ENCODE data around the gene ASB15.

ASB15 gene

DNA sequence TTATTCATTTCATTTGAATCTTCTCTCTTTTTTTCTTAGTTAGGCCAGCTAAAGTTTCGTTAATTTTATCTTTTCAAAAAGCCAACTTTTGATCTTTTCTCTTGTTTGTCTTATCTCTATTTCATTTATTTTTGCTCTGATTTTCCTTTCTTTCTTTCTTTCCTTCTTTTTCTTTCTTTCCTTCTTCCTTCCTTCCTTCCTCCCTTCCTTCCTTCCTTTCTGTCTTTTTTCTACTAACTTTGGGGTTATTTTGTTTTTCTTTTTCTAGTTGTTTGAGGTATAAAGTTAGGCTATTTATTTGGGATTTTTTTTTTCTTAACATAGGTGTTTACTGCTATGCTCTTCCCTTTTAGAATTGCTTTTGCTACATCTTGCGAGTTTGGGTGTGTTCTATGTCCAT, 13.2 kb upstream of the ASB15 start:
- Histone ChIP-seq H3K9me3 (ENCODE audit: insufficient read depth, low read length, severe bottlenecking) (no peaks in the 10 kb centered on the region), H4K20me1 (ENCODE audit: insufficient read depth, low read length) (no peaks in the 10 kb centered on the region), H3K4me1 (ENCODE audit: insufficient read depth, low read length) (no peaks in the 10 kb centered on the region), H3K36me3 (ENCODE audit: insufficient read depth, low read length) (no peaks in the 10 kb centered on the region), H3K27ac (ENCODE audit: low read length) (no peak overlapping the region), H3K79me2 (ENCODE audit: insufficient read depth, low read length) (no peaks in the 10 kb centered on the region), H3K27me3 (ENCODE audit: insufficient read depth, low read length, poor library complexity) (peaks cover 5% of the 10 kb centered on the region), H3K4me3 (ENCODE audit: low read depth in 1 of 2, low read length in 2 of 2) (no peak overlapping the region), H3K9ac (ENCODE audit: low read depth, low read length) (no peak overlapping the region), H2AFZ (ENCODE audit: low read depth, low read length) (no peak overlapping the region), H3K4me2 (ENCODE audit: insufficient read depth, low read length) (no peak overlapping the region)
- TF ChIP-seq EZH2 (IDR thresholded peaks at IDR 0.05; ENCODE audit: borderline replicate concordance, low read depth, low read length, severe bottlenecking) (no peak), CTCF (IDR thresholded peaks at IDR 0.05; ENCODE audit: borderline replicate concordance, extremely low read depth, low read length, poor library complexity, severe bottlenecking) (no peak)
- no peak for ATAC-seq (ENCODE audit: insufficient read depth, low read depth)
- no peak for DNase-seq

DNA sequence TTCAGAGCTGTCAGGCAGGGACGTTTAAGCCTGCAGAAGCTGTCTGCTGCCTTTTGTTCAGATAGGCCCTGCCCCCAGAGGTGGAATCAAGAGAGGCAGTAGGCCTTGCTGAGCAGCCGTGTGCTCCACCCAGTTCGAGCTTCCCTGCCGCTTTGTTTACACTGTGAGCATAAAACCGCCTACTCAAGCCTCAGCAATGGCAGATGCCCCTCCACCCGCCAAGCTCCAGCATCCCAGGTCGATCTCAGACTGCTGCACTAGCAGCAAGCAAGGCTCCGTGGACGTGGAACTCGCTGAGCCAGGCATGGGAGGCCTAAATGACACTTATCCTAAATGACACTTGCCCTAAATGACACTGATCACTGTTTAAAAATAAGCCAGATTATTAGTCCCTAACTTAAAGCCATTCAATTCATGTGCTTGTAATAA, 6.8 kb upstream of the ASB15 start:
- Histone ChIP-seq H4K20me1 (ENCODE audit: insufficient read depth, low read length) (no peaks in the 10 kb centered on the region), H2AFZ (ENCODE audit: low read depth, low read length) (no peak overlapping the region), H3K4me3 (ENCODE audit: low read depth in 1 of 2, low read length in 2 of 2) (no peak overlapping the region), H3K9me3 (ENCODE audit: insufficient read depth, low read length, severe bottlenecking) (no peaks in the 10 kb centered on the region), H3K9ac (ENCODE audit: low read depth, low read length) (no peak overlapping the region), H3K4me1 (ENCODE audit: insufficient read depth, low read length) (no peaks in the 10 kb centered on the region), H3K27ac (ENCODE audit: low read length) (no peak overlapping the region), H3K4me2 (ENCODE audit: insufficient read depth, low read length) (no peak overlapping the region), H3K27me3 (ENCODE audit: insufficient read depth, low read length, poor library complexity) (no peaks in the 10 kb centered on the region), H3K79me2 (ENCODE audit: insufficient read depth, low read length) (no peaks in the 10 kb centered on the region), H3K36me3 (ENCODE audit: insufficient read depth, low read length) (no peaks in the 10 kb centered on the region)
- TF ChIP-seq EZH2 (IDR thresholded peaks at IDR 0.05; ENCODE audit: borderline replicate concordance, low read depth, low read length, severe bottlenecking): no peak
- TF ChIP-seq CTCF (IDR thresholded peaks at IDR 0.05; ENCODE audit: borderline replicate concordance, extremely low read depth, low read length, poor library complexity, severe bottlenecking): no peak
- ATAC-seq (ENCODE audit: insufficient read depth, low read depth) (no peak), DNase-seq (no peak)

GRCh38 chr7:123598657-123599056, 3.0 kb upstream of the ASB15 start:
- Histone ChIP-seq H3K4me3 (ENCODE audit: low read depth in 1 of 2, low read length in 2 of 2) (no peak overlapping the region), H3K27ac (ENCODE audit: low read length) (no peak overlapping the region), H3K4me2 (ENCODE audit: insufficient read depth, low read length) (no peak overlapping the region), H4K20me1 (ENCODE audit: insufficient read depth, low read length) (no peaks in the 10 kb centered on the region), H3K9me3 (ENCODE audit: insufficient read depth, low read length, severe bottlenecking) (no peaks in the 10 kb centered on the region), H3K9ac (ENCODE audit: low read depth, low read length) (no peak overlapping the region), H3K36me3 (ENCODE audit: insufficient read depth, low read length) (no peaks in the 10 kb centered on the region), H3K79me2 (ENCODE audit: insufficient read depth, low read length) (no peaks in the 10 kb centered on the region), H3K27me3 (ENCODE audit: insufficient read depth, low read length, poor library complexity) (no peaks in the 10 kb centered on the region), H2AFZ (ENCODE audit: low read depth, low read length) (no peak overlapping the region), H3K4me1 (ENCODE audit: insufficient read depth, low read length) (no peaks in the 10 kb centered on the region)
- no peak for TF ChIP-seq CTCF (IDR thresholded peaks at IDR 0.05; ENCODE audit: borderline replicate concordance, extremely low read depth, low read length, poor library complexity, severe bottlenecking)
- TF ChIP-seq EZH2 (IDR thresholded peaks at IDR 0.05; ENCODE audit: borderline replicate concordance, low read depth, low read length, severe bottlenecking): no peak
- no peak for ATAC-seq (ENCODE audit: insufficient read depth, low read depth)
- DNase-seq: no peak

DNA sequence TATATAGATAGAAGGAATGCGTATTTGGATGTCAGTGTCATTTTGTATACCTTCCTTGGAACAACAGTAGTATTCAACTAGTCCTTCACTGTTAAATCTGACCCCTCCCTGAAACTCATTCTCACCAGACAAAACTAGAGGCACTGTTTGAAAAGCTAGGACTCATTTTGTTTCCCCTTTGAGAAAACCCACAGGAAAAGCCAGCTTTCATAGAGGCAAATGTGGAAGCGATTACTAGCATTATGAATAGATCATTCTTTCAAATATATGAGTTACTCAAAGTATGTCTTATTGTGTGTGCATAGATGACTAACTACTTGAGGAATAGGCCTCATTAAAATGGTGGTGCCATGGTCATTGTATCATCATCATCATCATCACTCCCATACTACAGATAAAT, 1.9 kb upstream of the ASB15 start:
- Histone ChIP-seq H3K27ac (ENCODE audit: low read length) (no peak overlapping the region), H4K20me1 (ENCODE audit: insufficient read depth, low read length) (no peaks in the 10 kb centered on the region), H3K4me3 (ENCODE audit: low read depth in 1 of 2, low read length in 2 of 2) (no peak overlapping the region), H3K27me3 (ENCODE audit: insufficient read depth, low read length, poor library complexity) (no peaks in the 10 kb centered on the region), H3K9me3 (ENCODE audit: insufficient read depth, low read length, severe bottlenecking) (no peaks in the 10 kb centered on the region), H3K79me2 (ENCODE audit: insufficient read depth, low read length) (no peaks in the 10 kb centered on the region), H3K36me3 (ENCODE audit: insufficient read depth, low read length) (no peaks in the 10 kb centered on the region), H3K4me1 (ENCODE audit: insufficient read depth, low read length) (no peaks in the 10 kb centered on the region), H3K9ac (ENCODE audit: low read depth, low read length) (no peak overlapping the region), H3K4me2 (ENCODE audit: insufficient read depth, low read length) (no peak overlapping the region), H2AFZ (ENCODE audit: low read depth, low read length) (no peak overlapping the region)
- ATAC-seq (ENCODE audit: insufficient read depth, low read depth) (no peak), DNase-seq (no peak)
- no peak for TF ChIP-seq CTCF (IDR thresholded peaks at IDR 0.05; ENCODE audit: borderline replicate concordance, extremely low read depth, low read length, poor library complexity, severe bottlenecking)
